ENCODE measurements around the gene PRKCB. TPM values are rescaled to one million over a fixed set of nuclear protein-coding genes. Genes with fewer than 3 reads are reported as not detected.
"Not testable (repeated sequence)": the region's sequence is repeated elsewhere in the genome, so short reads cannot be mapped to it uniquely, and the experiment has no call there.

The PRKCB gene
- total and polyA plus RNA-seq, 2 experiments from 2014 or later, result 3.7 to 16.4 TPM

GRCh38 chr16:24024971-24025370, 189.2 kb downstream of the PRKCB start (continued):
- TF ChIP-seq ZNF462 (CRISPR knock-in tag; IDR thresholded peaks at IDR 0.05), result no peak

- Histone ChIP-seq H3K4me2 (no peak overlapping the region), H3F3A (replicated peaks; ENCODE audit: low read depth) (no peaks in the 10 kb centered on the region), H3K79me2 (replicated peaks; ENCODE audit: insufficient read depth) (no peaks in the 10 kb centered on the region), H3K4me3 (no peak overlapping the region), H2AFZ (no peak overlapping the region), H3K4me1 (ENCODE audit: insufficient read depth) (no peaks in the 10 kb centered on the region), H4K20me1 (replicated peaks; ENCODE audit: insufficient read depth) (no peaks in the 10 kb centered on the region; the same call in 1 of the 2 replicates), H3K27me3 (ENCODE audit: insufficient read depth) (no peaks in the 10 kb centered on the region), H3K9me2 (ENCODE audit: insufficient read depth) (no peaks in the 10 kb centered on the region; the same call in 1 of the 2 replicates), H3K27ac (ENCODE audit: low read depth) (no peak overlapping the region), H3K36me3 (ENCODE audit: insufficient read depth) (no peaks in the 10 kb centered on the region)
- no peak overlapping the region for H3K27ac Mint-ChIP-seq
- ATAC-seq, result no peak
- no peaks in the 10 kb centered on the region for H3K4me1 Mint-ChIP-seq
- no peak for DNase-seq (ENCODE audit: low spot score)
- H3K4me3 Mint-ChIP-seq, result no peak overlapping the region
- TF ChIP-seq REST (IDR thresholded peaks at IDR 0.05; ENCODE audit: unreplicated experiment) (no peak), ETS1 (IDR thresholded peaks at IDR 0.05) (no peak), CTCF (conservative IDR thresholded peaks at IDR 0.05; ENCODE audit: low read depth in 2 of 2) (no peak), STAT1 (IDR thresholded peaks at IDR 0.05; ENCODE audit: unreplicated experiment) (no peak), ZNF114 (CRISPR knock-in tag; IDR thresholded peaks at IDR 0.05) (no peak), EZH2phosphoT487 (IDR thresholded peaks at IDR 0.05; ENCODE audit: unreplicated experiment) (no peak)
- H3K9me3 Mint-ChIP-seq, result no peaks in the 10 kb centered on the region
- no peaks in the 10 kb centered on the region for H3K36me3 Mint-ChIP-seq (ENCODE audit: low read depth)
- H3K27me3 Mint-ChIP-seq (ENCODE audit: insufficient read depth, low read depth, poor library complexity), result peaks cover 5% of the 10 kb centered on the region
Observed at GRCh38 chr16:24027466-24027865, 191.7 kb downstream of the PRKCB start.

GRCh38 chr16:24029841-24030240, 194.1 kb downstream of the PRKCB start:
- H3K9me3 Mint-ChIP-seq; H3K4me3 Mint-ChIP-seq; H3K4me2 ChIP-seq; H3F3A ChIP-seq (replicated peaks; ENCODE audit: low read depth); H3K27me3 ChIP-seq (ENCODE audit: insufficient read depth); H3K36me3 Mint-ChIP-seq (ENCODE audit: low read depth); H3K4me1 Mint-ChIP-seq; H2AFZ ChIP-seq; H4K20me1 ChIP-seq (replicated peaks; ENCODE audit: insufficient read depth); H3K27me3 Mint-ChIP-seq (ENCODE audit: insufficient read depth, low read depth, poor library complexity); H3K36me3 ChIP-seq (ENCODE audit: insufficient read depth); ATAC-seq; DNase-seq (ENCODE audit: low spot score); H3K27ac ChIP-seq (ENCODE audit: low read depth); H3K9me2 ChIP-seq (ENCODE audit: insufficient read depth); H3K4me3 ChIP-seq; H3K4me1 ChIP-seq (ENCODE audit: insufficient read depth); H3K79me2 ChIP-seq (replicated peaks; ENCODE audit: insufficient read depth); H3K27ac Mint-ChIP-seq: not testable (repeated sequence)
